Tibial artery (tissue), 4 donors: Measurements from ENCODE around the gene PRKG1.
"Not testable (repeated sequence)": the region's sequence is repeated elsewhere in the genome, so short reads cannot be mapped to it uniquely, and the experiment has no call there.

Experiments
- DNase-seq, 2 donors: peaks; one replicate each; pipeline ENCODE4 v3.0.0-alpha.2; 2019
- H3K27ac ChIP-seq, 2 donors: fragments of 200-600 bp; sonication (generic) in 1 of 2; 1 replicate in 1 of 2; 2 replicates in 1 of 2; pipeline ENCODE4 v1.5.1; 2018 to 2019; ENCODE audit warnings: mild to moderate bottlenecking in 1 of 2
- H3K27me3 ChIP-seq, 2 donors: fragments of 200-600 bp; sonication (generic) in 1 of 2; one replicate each; pipeline versions ENCODE4 v1.5.1 to v1.6.0; 2016 to 2019
- H3K36me3 ChIP-seq, 3 donors: fragments of 200-600 bp; sonication (generic) in 2 of 3; one replicate each; pipeline ENCODE4 v1.5.1; 2016 to 2019; ENCODE audit warnings: mild to moderate bottlenecking in 2 of 3
- H3K4me1 ChIP-seq, 4 donors: fragments of 200-600 bp; sonication (generic) in 2 of 4; 1 replicate in 3 of 4; 2 replicates in 1 of 4; pipeline ENCODE4 v1.5.1; 2016 to 2019
- H3K4me3 ChIP-seq, 2 donors: fragments of 200-600 bp; sonication (generic) in 1 of 2; 1 replicate in 1 of 2; 2 replicates in 1 of 2; pipeline ENCODE4 v1.5.1; 2018 to 2019; ENCODE audit warnings: mild to moderate bottlenecking in 2 of 2
- H3K9me3 ChIP-seq, 3 donors: fragments of 200-600 bp; sonication (generic) in 1 of 3; one replicate each; pipeline ENCODE4 v1.5.1; 2016 to 2019
- CTCF ChIP-seq, 2 experiments: fragments of 200-600 bp in 1 of 2; fragments of 450-650 bp in 1 of 2; IDR thresholded peaks; one replicate each; pipeline ENCODE4 v1.5.1; 2017 to 2019; ENCODE audit warnings: antibody characterized with exemption in 2 of 2, mild to moderate bottlenecking in 1 of 2, moderate library complexity in 1 of 2
- intact Hi-C: fragments of 100-400 bp; cut with DNase I; formaldehyde crosslinking; loops from one replicate; pipeline ENCODE4 v1.15.0; 2023; ENCODE audit warnings: low total_unique reads

PRKG1 gene

DNA sequence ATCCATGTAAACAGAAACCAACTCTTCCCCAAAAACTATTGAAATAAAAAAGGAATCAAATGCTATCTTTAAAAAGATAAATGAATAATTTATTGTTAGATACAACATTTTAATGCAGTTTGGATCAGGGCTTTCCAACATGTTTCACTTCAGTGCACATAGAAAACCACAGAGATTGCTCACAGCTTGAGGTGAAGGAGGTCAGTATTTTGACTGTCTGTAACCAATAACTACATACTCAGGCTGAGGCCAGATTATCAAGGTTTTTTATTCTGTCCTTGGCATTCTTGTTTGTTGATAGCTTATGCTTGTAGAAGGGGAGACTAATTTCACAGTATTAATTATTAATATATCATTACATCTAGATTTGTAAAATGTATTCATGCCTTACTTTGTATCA lies 195.5 kb downstream of the PRKG1 start:
- intact Hi-C loops, result no loop called here
- H3K27ac ChIP-seq, result no peak overlapping the region

GRCh38 chr10:51270936-51271530 lies 196.7 kb downstream of the PRKG1 start:
- intact Hi-C loops, result no loop called here

More for the DNA sequence above, 195.5 kb downstream of the PRKG1 start:
- Histone ChIP-seq H3K4me1 (peaks cover 0 to 54% (median 0%) of the 10 kb centered on the region in 4 donors), H3K4me3 (no peak overlapping the region), H3K36me3 (no peaks in the 10 kb centered on the region), H3K27me3 (no peaks in the 10 kb centered on the region), H3K9me3 (no peaks in the 10 kb centered on the region)
- no peak for TF ChIP-seq CTCF (IDR thresholded peaks at IDR 0.05)
- no peak for DNase-seq

GRCh38 chr10:51272099-51272498 lies 197.8 kb downstream of the PRKG1 start:
- H3K27me3 ChIP-seq, intact Hi-C loops, H3K36me3 ChIP-seq, H3K9me3 ChIP-seq, DNase-seq, H3K4me3 ChIP-seq, H3K27ac ChIP-seq: not testable (repeated sequence)
- peaks cover 0 to 45% (median 0%) of the 10 kb centered on the region in 4 donors for H3K4me1 ChIP-seq

More at GRCh38 chr10:51270936-51271530, 196.7 kb downstream of the PRKG1 start:
- Histone ChIP-seq H3K36me3 (no peaks in the 10 kb centered on the region), H3K9me3 (no peaks in the 10 kb centered on the region), H3K4me1 (peaks cover 0 to 47% (median 0%) of the 10 kb centered on the region in 4 donors), H3K27me3 (no peaks in the 10 kb centered on the region), H3K27ac (no peak overlapping the region), H3K4me3 (no peak overlapping the region)
- TF ChIP-seq CTCF (IDR thresholded peaks at IDR 0.05), result no peak
- no peak for DNase-seq

DNA sequence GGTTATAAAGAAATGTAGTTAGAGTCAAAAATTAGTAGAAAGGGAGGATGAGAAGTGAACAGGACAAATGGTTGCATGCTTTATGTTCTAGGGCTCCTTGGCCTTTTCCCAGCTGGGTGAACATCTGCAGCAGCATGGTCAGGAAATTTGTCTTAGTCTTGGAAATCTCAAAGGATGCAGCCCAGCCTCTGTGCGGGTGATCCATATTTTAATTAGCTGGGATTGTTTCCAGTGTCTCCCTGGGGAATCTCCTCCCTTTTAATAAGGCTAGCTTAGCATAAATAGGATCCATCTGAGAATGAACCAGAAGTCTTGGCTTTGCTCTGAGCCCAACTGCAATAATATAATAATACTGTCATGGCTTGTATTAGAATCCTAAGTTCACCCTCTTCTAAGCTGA lies 198.3 kb downstream of the PRKG1 start:
- H3K27me3 ChIP-seq, result no peaks in the 10 kb centered on the region
- no peak for TF ChIP-seq CTCF (IDR thresholded peaks at IDR 0.05)

DNA sequence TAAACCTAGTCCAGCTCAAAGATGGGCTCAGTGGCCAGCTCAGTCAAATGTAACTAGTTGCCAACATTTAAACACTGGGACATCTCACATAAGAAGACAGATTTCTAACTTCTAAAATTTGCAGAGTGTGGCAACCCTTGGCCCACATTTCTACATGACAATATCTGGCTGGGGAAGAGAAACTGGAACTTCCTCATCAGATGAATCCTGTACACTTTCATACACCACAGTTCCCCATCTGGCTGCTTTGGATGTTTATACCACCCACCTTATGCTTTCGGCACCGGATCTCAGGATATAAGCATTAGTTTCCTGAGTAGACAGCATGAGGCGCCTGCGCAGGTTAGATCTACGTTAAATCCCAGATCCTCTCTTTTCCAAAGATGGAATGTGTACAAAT lies 199.3 kb downstream of the PRKG1 start:
- Histone ChIP-seq H3K4me1 (peaks cover 0 to 45% (median 0%) of the 10 kb centered on the region in 4 donors), H3K4me3 (no peak overlapping the region), H3K27ac (no peak overlapping the region), H3K36me3 (no peaks in the 10 kb centered on the region), H3K27me3 (no peaks in the 10 kb centered on the region), H3K9me3 (no peaks in the 10 kb centered on the region)
- no peak for TF ChIP-seq CTCF (IDR thresholded peaks at IDR 0.05)
- intact Hi-C loops, result no loop called here
- no peak for DNase-seq

More for the DNA sequence above, 198.3 kb downstream of the PRKG1 start:
- Histone ChIP-seq H3K4me1 (peaks cover 0 to 45% (median 0%) of the 10 kb centered on the region in 4 donors), H3K9me3 (no peaks in the 10 kb centered on the region), H3K4me3 (no peak overlapping the region), H3K36me3 (no peaks in the 10 kb centered on the region), H3K27ac (no peak overlapping the region)
- DNase-seq, result no peak
- intact Hi-C loops, result no loop called here

DNA sequence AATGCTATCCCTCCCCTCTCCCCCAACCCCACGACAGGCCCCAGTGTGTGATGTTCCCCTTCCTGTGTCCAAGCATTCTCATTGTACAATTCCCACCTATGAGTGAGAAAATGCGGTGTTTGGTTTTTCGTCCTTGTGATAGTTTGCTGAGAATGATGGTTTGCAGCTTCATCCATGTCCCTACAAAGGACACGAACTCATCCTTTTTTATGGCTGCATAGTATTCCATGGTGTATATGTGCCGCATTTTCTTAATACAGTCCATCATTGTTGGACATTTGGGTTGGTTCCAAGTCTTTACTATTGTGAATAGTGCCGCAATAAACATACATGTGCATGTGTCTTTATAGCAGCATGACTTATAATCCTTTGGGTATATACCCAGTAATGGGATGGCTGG lies 201.8 kb downstream of the PRKG1 start:
- H3K4me1 ChIP-seq, result peaks cover 0 to 35% (median 0%) of the 10 kb centered on the region in 4 donors
- H3K27me3 ChIP-seq, H3K27ac ChIP-seq, DNase-seq, intact Hi-C loops, H3K9me3 ChIP-seq, H3K36me3 ChIP-seq, H3K4me3 ChIP-seq: not testable (repeated sequence)

DNA sequence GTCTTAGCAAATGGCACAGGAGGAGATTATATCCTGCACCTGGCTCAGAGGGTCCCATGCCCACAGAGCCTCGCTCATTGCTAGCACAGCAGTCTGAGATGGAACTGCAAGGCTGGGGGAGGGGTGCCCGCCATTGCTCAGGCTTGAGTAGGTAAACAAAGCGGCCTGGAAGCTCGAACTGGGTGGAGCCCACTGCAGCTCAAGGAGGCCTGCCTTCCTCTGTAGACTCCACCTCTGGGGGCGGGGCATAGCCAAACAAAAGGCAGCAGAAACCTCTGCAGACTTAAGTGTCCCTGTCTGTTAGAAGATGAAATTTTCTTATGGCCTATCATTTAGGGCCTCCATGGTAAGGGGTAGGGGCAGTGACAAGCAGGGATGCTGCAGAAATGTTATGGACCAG lies 207.1 kb downstream of the PRKG1 start:
- H3K4me1 ChIP-seq, result peaks cover 0 to 37% (median 2%) of the 10 kb centered on the region in 4 donors
- H3K9me3 ChIP-seq, DNase-seq, H3K27ac ChIP-seq, H3K4me3 ChIP-seq, intact Hi-C loops, H3K36me3 ChIP-seq, H3K27me3 ChIP-seq: not testable (repeated sequence)
